PC-9 (cell line): Measurements from ENCODE around the gene TBC1D5. TPM values are rescaled to one million over a fixed set of nuclear protein-coding genes. Genes with fewer than 3 reads are reported as not detected.
A peak's percentile ranks its signal among the peaks of the same experiment; 100 is the strongest.

Experiments
- BruUV-seq: library from RNA; stranded (reverse); fragments of 400-500 nt; replicated peaks from 2 replicates; lab custom pipeline; 2021; lab: Mats Ljungman, UMichigan
- CTCF ChIA-PET: fragments of 300-600 bp; sonication (Branson Sonifier 250); formaldehyde crosslinking; loops from one replicate; lab custom pipeline; 2022; ENCODE audit warnings: antibody characterized with exemption; lab: Charles Lee
- POLR2A ChIA-PET: fragments of 300-600 bp; sonication (Branson Sonifier 250); formaldehyde crosslinking; loops from one replicate; lab custom pipeline; 2022; ENCODE audit warnings: antibody characterized with exemption; ENCODE audit not compliant: unreplicated experiment; lab: Charles Lee
- DNase-seq, 2 experiments: peaks; one replicate each; pipeline versions ENCODE4 v3.0.0 to v3.0.0-alpha.2; 2015 to 2022; ENCODE audit warnings: mixed read lengths in 1 of 2
- H2AFZ ChIP-seq: fragments of 200-600 bp; sonication (generic); 2 replicates; pipeline ENCODE4 v1.8.1; 2017; ENCODE audit warnings: antibody characterized with exemption
- H3F3A ChIP-seq: fragments of 200-600 bp; sonication (generic); 2 replicates; pipeline ENCODE4 v1.8.1; 2017; ENCODE audit warnings: antibody characterized with exemption, mild to moderate bottlenecking, low read depth; ENCODE audit not compliant: insufficient read depth
- H3K27ac ChIP-seq: fragments of 200-600 bp; sonication (generic); 2 replicates; pipeline ENCODE4 v1.6.1; 2016; ENCODE audit warnings: mixed run types
- H3K27me3 ChIP-seq: fragments of 200-600 bp; sonication (generic); 2 replicates; pipeline ENCODE4 v1.6.1; 2016; ENCODE audit warnings: low read depth, mixed run types; ENCODE audit not compliant: insufficient read depth
- H3K36me3 ChIP-seq: fragments of 200-600 bp; sonication (generic); 2 replicates; pipeline ENCODE4 v1.6.1; 2016; ENCODE audit warnings: low read depth, mixed run types
- H3K4me1 ChIP-seq: fragments of 200-600 bp; sonication (generic); replicated peaks from 2 replicates; pipeline ENCODE4 v1.6.1; 2016; ENCODE audit warnings: mixed run types; ENCODE audit not compliant: insufficient read depth
- H3K4me2 ChIP-seq: fragments of 200-600 bp; sonication (generic); 2 replicates; pipeline ENCODE4 v1.6.1; 2017; ENCODE audit warnings: mixed run types
- H3K4me3 ChIP-seq: fragments of 200-600 bp; sonication (generic); 2 replicates; pipeline ENCODE4 v1.6.1; 2016; ENCODE audit warnings: mixed run types
- H3K79me2 ChIP-seq: fragments of 200-600 bp; sonication (generic); 2 replicates; pipeline ENCODE4 v1.6.1; 2017; ENCODE audit warnings: low read depth, mixed run types
- H3K9me2 ChIP-seq: fragments of 200-600 bp; sonication (generic); 2 replicates; pipeline ENCODE4 v1.8.1; 2017; ENCODE audit warnings: mild to moderate bottlenecking; ENCODE audit not compliant: insufficient read depth
- H3K9me3 ChIP-seq: fragments of 200-600 bp; sonication (generic); 2 replicates; pipeline ENCODE4 v1.8.1; 2016; ENCODE audit warnings: low read depth; ENCODE audit not compliant: insufficient read depth
- H4K20me1 ChIP-seq: fragments of 200-600 bp; sonication (generic); 2 replicates; pipeline ENCODE4 v1.8.1; 2017; ENCODE audit not compliant: insufficient read depth
- CTCF ChIP-seq: fragments of 200-600 bp; sonication (generic); conservative IDR thresholded peaks from 2 replicates; pipeline ENCODE4 v1.6.1; 2017; ENCODE audit warnings: mixed run types, antibody characterized with exemption, mild to moderate bottlenecking, moderate library complexity
- EZH2 ChIP-seq: fragments of 200-600 bp; sonication (generic); IDR thresholded peaks from 2 replicates; pipeline ENCODE4 v1.8.0; 2017; ENCODE audit warnings: antibody characterized with exemption, low read depth
- intact Hi-C: fragments of 100-400 bp; cut with micrococcal nuclease; formaldehyde crosslinking; loops from one replicate; pipeline ENCODE4 v1.10.0; 2022; ENCODE audit not compliant: unreplicated experiment
- total RNA-seq: library from RNA; stranded (reverse); gene quantifications from 2 replicates; pipeline ENCODE4 v1.2.3, GENCODE V29; 2021

Gene TBC1D5
- total RNA-seq, 1 experiment from 2014 or later: 54.0 TPM

- Histone ChIP-seq H3K9me3 (no peaks in the 10 kb centered on the region), H3K79me2 (no peaks in the 10 kb centered on the region), H2AFZ (no peak overlapping the region), H3K27me3 (no peaks in the 10 kb centered on the region), H3K4me3 (no peak overlapping the region), H3K9me2 (no peaks in the 10 kb centered on the region), H3K4me1 (no peaks in the 10 kb centered on the region), H3K4me2 (no peak overlapping the region), H3K27ac (no peak overlapping the region), H4K20me1 (no peaks in the 10 kb centered on the region), H3K36me3 (no peaks in the 10 kb centered on the region), H3F3A (no peaks in the 10 kb centered on the region)
- BruUV-seq: no TSS peak
- no peak for DNase-seq
- CTCF ChIA-PET: no interaction called here
- POLR2A ChIA-PET: no interaction called here
- intact Hi-C loops: loop anchor here (10.0 kb wide), 1 partner anchor 635 kb away; no protein-coding TSS in a partner anchor
- TF ChIP-seq CTCF: no peak
- TF ChIP-seq EZH2: no peak
Observed at GRCh38 chr3:17749705-17750293, 7.4 kb upstream of the TBC1D5 start.

GRCh38 chr3:17749281-17749680, 6.8 kb upstream of the TBC1D5 start:
- DNase-seq: no peak
- no peak overlapping the region for H3K4me3 ChIP-seq
- H3K9me3 ChIP-seq: no peaks in the 10 kb centered on the region
- H3K4me2 ChIP-seq: no peak overlapping the region
- TF ChIP-seq CTCF (no peak), EZH2 (no peak)
- H2AFZ ChIP-seq: 0 out of 2 replicates have a peak overlapping the region, but pooled peaks have one; percentile 1
- BruUV-seq: no TSS peak
- H4K20me1 ChIP-seq: no peaks in the 10 kb centered on the region
- POLR2A ChIA-PET: no interaction called here
- no peaks in the 10 kb centered on the region for H3K27me3 ChIP-seq
- no peaks in the 10 kb centered on the region for H3K4me1 ChIP-seq
- intact Hi-C loops: loop anchor here (10.0 kb wide), 1 partner anchor 636 kb away; no protein-coding TSS in a partner anchor
- CTCF ChIA-PET: no interaction called here
- no peaks in the 10 kb centered on the region for H3K9me2 ChIP-seq
- H3F3A ChIP-seq: no peaks in the 10 kb centered on the region
- H3K27ac ChIP-seq: no peak overlapping the region
- no peaks in the 10 kb centered on the region for H3K36me3 ChIP-seq
- H3K79me2 ChIP-seq: no peaks in the 10 kb centered on the region

- 0 out of 2 replicates have a peak overlapping the region, but pooled peaks have one; percentile 32 for H2AFZ ChIP-seq
- peaks cover 12% of the 10 kb centered on the region for H3K4me1 ChIP-seq
- peaks cover 9% of the 10 kb centered on the region for H3F3A ChIP-seq
- CTCF ChIA-PET: no interaction called here
- H4K20me1 ChIP-seq: no peaks in the 10 kb centered on the region
- no peak overlapping the region for H3K4me3 ChIP-seq
- H3K36me3 ChIP-seq: no peaks in the 10 kb centered on the region
- BruUV-seq: no TSS peak
- H3K4me2 ChIP-seq: no peak overlapping the region
- H3K27ac ChIP-seq: no peak overlapping the region
- no peaks in the 10 kb centered on the region for H3K79me2 ChIP-seq
- no peaks in the 10 kb centered on the region for H3K9me3 ChIP-seq
- DNase-seq: no peak
- H3K9me2 ChIP-seq: no peaks in the 10 kb centered on the region
- POLR2A ChIA-PET: no interaction called here
- TF ChIP-seq EZH2 (no peak), CTCF (no peak)
- H3K27me3 ChIP-seq: no peaks in the 10 kb centered on the region
- intact Hi-C loops: loop anchor here (10.0 kb wide), 1 partner anchor 637 kb away; no protein-coding TSS in a partner anchor
Observed at GRCh38 chr3:17747890-17748247, 5.4 kb upstream of the TBC1D5 start.
